ENCODE data around the gene LMBR1L. TPM values are rescaled to one million over a fixed set of nuclear protein-coding genes. Genes with fewer than 3 reads are reported as not detected.

The LMBR1L gene
- total RNA-seq, 1 donor from 2014 or later: 34.3 TPM

- DNase-seq (ENCODE audit: low read depth): peak; percentile 66
These were observed 10.5 kb upstream of the LMBR1L start for GRCh38 chr12:49121047-49121696.

- peak; percentile 47 for DNase-seq (ENCODE audit: low read depth)
These were observed 559 bp upstream of the LMBR1L start for GRCh38 chr12:49111206-49111605.

- no peak for DNase-seq (ENCODE audit: low read depth)
These were observed 795 bp downstream of the LMBR1L start for GRCh38 chr12:49109641-49110463.

GRCh38 chr12:49108958-49109404, 1.7 kb downstream of the LMBR1L start:
- peak; percentile 61 for DNase-seq (ENCODE audit: low read depth)

- DNase-seq (ENCODE audit: low read depth): no peak
These were observed 5.1 kb downstream of the LMBR1L start for GRCh38 chr12:49105504-49106084.

- no peak for DNase-seq (ENCODE audit: low read depth)
These were observed 5.8 kb downstream of the LMBR1L start for GRCh38 chr12:49104822-49105221.

- DNase-seq (ENCODE audit: low read depth): no peak
These were observed 10.3 kb downstream of the LMBR1L start for GRCh38 chr12:49100380-49100779.

GRCh38 chr12:49098703-49099102, 11.9 kb downstream of the LMBR1L start:
- no peak for DNase-seq (ENCODE audit: low read depth)

GRCh38 chr12:49098035-49098451, 12.6 kb downstream of the LMBR1L start:
- DNase-seq (ENCODE audit: low read depth): peak; percentile 31

GRCh38 chr12:49097381-49097780, 13.3 kb downstream of the LMBR1L start:
- no peak for DNase-seq (ENCODE audit: low read depth)

GRCh38 chr12:49094975-49095365, 15.7 kb downstream of the LMBR1L start:
- DNase-seq (ENCODE audit: low read depth): no peak

- DNase-seq (ENCODE audit: low read depth): no peak
These were observed 16.3 kb downstream of the LMBR1L start, which contains the start of gene DHH for GRCh38 chr12:49094160-49094974. Gene DHH (minus strand): TSS chr12:49094801. CDS start chr12:49094512, 289 bp downstream.

- DNase-seq (ENCODE audit: low read depth): no peak
These were observed 16.9 kb downstream of the LMBR1L start for GRCh38 chr12:49093792-49094159.

GRCh38 chr12:49092816-49093406, 17.7 kb downstream of the LMBR1L start:
- no peak for DNase-seq (ENCODE audit: low read depth)

GRCh38 chr12:49092086-49092815, 18.4 kb downstream of the LMBR1L start:
- DNase-seq (ENCODE audit: low read depth): peak; percentile 12

GRCh38 chr12:49091836-49092085, 18.9 kb downstream of the LMBR1L start:
- DNase-seq (ENCODE audit: low read depth): no peak

- DNase-seq (ENCODE audit: low read depth): no peak
These were observed 19.4 kb downstream of the LMBR1L start for GRCh38 chr12:49091056-49091835.

GRCh38 chr12:49089821-49090773, 20.6 kb downstream of the LMBR1L start:
- DNase-seq (ENCODE audit: low read depth): no peak

GRCh38 chr12:49088932-49089330, 21.7 kb downstream of the LMBR1L start:
- no peak for DNase-seq (ENCODE audit: low read depth)

Data from renal cortical epithelial cell (primary cell).